Measurements from ENCODE around the gene RHOU. TPM values are rescaled to one million over a fixed set of nuclear protein-coding genes. Genes with fewer than 3 reads are reported as not detected.

The RHOU gene
- polyA plus RNA-seq, 1 donor from 2014 or later, result 13.0 TPM

- H3K9ac ChIP-seq (ENCODE audit: low read length), result no peak overlapping the region
- no peak overlapping the region for H2AFZ ChIP-seq (ENCODE audit: low read depth, low read length)
- H3K27me3 ChIP-seq (ENCODE audit: insufficient read depth, low read depth, low read length), result no peaks in the 10 kb centered on the region
- no peak overlapping the region for H3K27ac ChIP-seq (ENCODE audit: low read length)
- H3F3A ChIP-seq (ENCODE audit: insufficient read depth, low read length, poor library complexity, severe bottlenecking), result no peaks in the 10 kb centered on the region
- no peaks in the 10 kb centered on the region for H3K9me2 ChIP-seq (ENCODE audit: insufficient read depth, low read length)
- no peaks in the 10 kb centered on the region for H3K36me3 ChIP-seq (ENCODE audit: insufficient read depth, low read length)
- no peaks in the 10 kb centered on the region for H3K9me3 ChIP-seq (ENCODE audit: low read length)
- TF ChIP-seq MXI1 (conservative IDR thresholded peaks at IDR 0.05; ENCODE audit: poor library complexity, severe bottlenecking), result no peak
- TF ChIP-seq POLR2AphosphoS5 (IDR thresholded peaks at IDR 0.05), result peak; percentile 56
- no peaks in the 10 kb centered on the region for H4K20me1 ChIP-seq (ENCODE audit: insufficient read depth)
- H3K4me2 ChIP-seq (ENCODE audit: low read length), result peak overlapping the region; percentile 37
- peak overlapping the region; percentile 41 for H3K4me3 ChIP-seq (ENCODE audit: low read length)
- H3K79me2 ChIP-seq (replicated peaks; ENCODE audit: insufficient read depth, low read length), result no peaks in the 10 kb centered on the region
These were observed 46.0 kb downstream of the RHOU start for GRCh38 chr1:228781161-228781808.

GRCh38 chr1:228781809-228782661 lies 46.8 kb downstream of the RHOU start:
- TF ChIP-seq SMC3 (conservative IDR thresholded peaks at IDR 0.05; ENCODE audit: poor library complexity) (no peak), MXI1 (conservative IDR thresholded peaks at IDR 0.05; ENCODE audit: poor library complexity, severe bottlenecking) (no peak), EZH2 (IDR thresholded peaks at IDR 0.05; ENCODE audit: borderline replicate concordance, insufficient read depth, low read length, poor library complexity, severe bottlenecking) (no peak), TAF1 (IDR thresholded peaks at IDR 0.05; ENCODE audit: low read depth) (no peak), REST (IDR thresholded peaks at IDR 0.05; ENCODE audit: borderline replicate concordance) (no peak), POLR2AphosphoS5 (IDR thresholded peaks at IDR 0.05) (no peak), CTCF (IDR thresholded peaks at IDR 0.05; ENCODE audit: poor library complexity, severe bottlenecking) (no peak), EP300 (conservative IDR thresholded peaks at IDR 0.05; ENCODE audit: poor library complexity, severe bottlenecking) (no peak), RAD21 (conservative IDR thresholded peaks at IDR 0.05) (no peak)
- no peaks in the 10 kb centered on the region for H3F3A ChIP-seq (ENCODE audit: insufficient read depth, low read length, poor library complexity, severe bottlenecking)
- no peaks in the 10 kb centered on the region for H3K9me2 ChIP-seq (ENCODE audit: insufficient read depth, low read length)
- peak overlapping the region; percentile 41 for H3K4me3 ChIP-seq (ENCODE audit: low read length)
- no peaks in the 10 kb centered on the region for H3K36me3 ChIP-seq (ENCODE audit: insufficient read depth, low read length)
- no peaks in the 10 kb centered on the region for H3K27me3 ChIP-seq (ENCODE audit: insufficient read depth, low read depth, low read length)
- no peaks in the 10 kb centered on the region for H4K20me1 ChIP-seq (ENCODE audit: insufficient read depth)
- no peak overlapping the region for H3K4me2 ChIP-seq (ENCODE audit: low read length)
- no peak overlapping the region for H3K27ac ChIP-seq (ENCODE audit: low read length)
- no peaks in the 10 kb centered on the region for H3K79me2 ChIP-seq (replicated peaks; ENCODE audit: insufficient read depth, low read length)
- no peaks in the 10 kb centered on the region for H3K9me3 ChIP-seq (ENCODE audit: low read length)
- no peak overlapping the region for H3K9ac ChIP-seq (ENCODE audit: low read length)
- H2AFZ ChIP-seq (ENCODE audit: low read depth, low read length), result no peak overlapping the region

All from neural cell (in vitro differentiated cells).